WTC11 (cell line): ENCODE measurements around the gene RPUSD2. TPM values are rescaled to one million over a fixed set of nuclear protein-coding genes. Genes with fewer than 3 reads are reported as not detected.

Experiments
- ATAC-seq: fragments of 200-7000 bp; cut with Tn5 transposase; 2 replicates; pipeline ENCODE4 v1.10.0; 2021; ENCODE audit warnings: mild to moderate bottlenecking, moderate library complexity
- CTCF ChIA-PET: fragments of 300-600 bp; sonication (Branson Sonifier 250); formaldehyde crosslinking; loops from one replicate; lab custom pipeline; 2021; ENCODE audit warnings: antibody characterized with exemption; lab: Charles Lee
- POLR2A ChIA-PET: fragments of 350-600 bp; sonication (Branson Sonifier 250); formaldehyde crosslinking; loops from one replicate; lab custom pipeline; 2021; ENCODE audit warnings: antibody characterized with exemption; lab: Charles Lee
- DNase-seq: peaks from one replicate; pipeline ENCODE4 v3.0.0; 2021; ENCODE audit warnings: low spot score
- H3K27ac Mint-ChIP-seq: 2 replicates; pipeline ENCODE4 v1.8.0; 2021; ENCODE audit warnings: mixed read lengths
- H3K27me3 Mint-ChIP-seq: 2 replicates; pipeline ENCODE4 v1.8.0; 2021; ENCODE audit warnings: low read depth, mild to moderate bottlenecking, moderate library complexity, mixed read lengths
- H3K36me3 Mint-ChIP-seq: 2 replicates; pipeline ENCODE4 v1.8.0; 2021; ENCODE audit warnings: mixed read lengths
- H3K4me1 Mint-ChIP-seq: 2 replicates; pipeline ENCODE4 v1.8.0; 2022; ENCODE audit warnings: mixed read lengths
- H3K4me3 Mint-ChIP-seq: 2 replicates; pipeline ENCODE4 v1.8.0; 2021; ENCODE audit warnings: mild to moderate bottlenecking, moderate library complexity, mixed read lengths
- H3K9me3 Mint-ChIP-seq: 2 replicates; pipeline ENCODE4 v1.8.0; 2021; ENCODE audit warnings: mixed read lengths
- ATF1 ChIP-seq: sonication (generic); formaldehyde crosslinking; IDR thresholded peaks from 2 replicates; pipeline ENCODE4 v1.8.1; 2023; ENCODE audit warnings: mild to moderate bottlenecking, moderate library complexity, missing genetic modification reagents
- ATF2 ChIP-seq: sonication (generic); formaldehyde crosslinking; IDR thresholded peaks from 2 replicates; pipeline ENCODE4 v1.8.1; 2022; ENCODE audit warnings: low read depth, missing genetic modification reagents, borderline replicate concordance
- CREM ChIP-seq: sonication (generic); formaldehyde crosslinking; IDR thresholded peaks from 2 replicates; pipeline ENCODE4 v1.8.1; 2022; ENCODE audit warnings: mild to moderate bottlenecking, missing genetic modification reagents, moderate library complexity
- E2F4 ChIP-seq: sonication (generic); formaldehyde crosslinking; IDR thresholded peaks from 2 replicates; pipeline ENCODE4 v1.8.1; 2022; ENCODE audit warnings: low read depth, mild to moderate bottlenecking, moderate library complexity, missing genetic modification reagents, borderline replicate concordance
- FOXP1 ChIP-seq: sonication (generic); formaldehyde crosslinking; IDR thresholded peaks from 2 replicates; pipeline ENCODE4 v1.8.0; 2022; ENCODE audit warnings: missing genetic modification reagents, mild to moderate bottlenecking, moderate library complexity, borderline replicate concordance
- GRHL2 ChIP-seq: fragments of 250-450 bp; sonication (Bioruptor Pico); IDR thresholded peaks from 2 replicates; pipeline ENCODE4 v1.8.0; 2022; ENCODE audit warnings: mild to moderate bottlenecking, moderate library complexity; ENCODE audit not compliant: insufficient replicate concordance, severe bottlenecking
- GTF2I ChIP-seq: fragments of 250-450 bp; sonication (Bioruptor Pico); conservative IDR thresholded peaks from 2 replicates; pipeline ENCODE4 v1.4.0; 2021; ENCODE audit warnings: mild to moderate bottlenecking
- IRF2 ChIP-seq: sonication (generic); formaldehyde crosslinking; IDR thresholded peaks from 2 replicates; pipeline ENCODE4 v1.8.0; 2022; ENCODE audit warnings: low read depth, missing genetic modification reagents, borderline replicate concordance
- KAT7 ChIP-seq: sonication (generic); formaldehyde crosslinking; IDR thresholded peaks from 2 replicates; pipeline ENCODE4 v1.8.1; 2023; ENCODE audit warnings: missing genetic modification reagents, mild to moderate bottlenecking, borderline replicate concordance
- MAX ChIP-seq: sonication (generic); formaldehyde crosslinking; IDR thresholded peaks from 2 replicates; pipeline ENCODE4 v1.8.0; 2022; ENCODE audit warnings: mild to moderate bottlenecking, missing genetic modification reagents
- MYBL2 ChIP-seq: sonication (generic); formaldehyde crosslinking; IDR thresholded peaks from 2 replicates; pipeline ENCODE4 v1.8.1; 2023; ENCODE audit warnings: mild to moderate bottlenecking, moderate library complexity, missing genetic modification reagents
- NR1H2 ChIP-seq: sonication (generic); formaldehyde crosslinking; IDR thresholded peaks from 2 replicates; pipeline ENCODE4 v1.9.0; 2021; ENCODE audit warnings: mild to moderate bottlenecking, moderate library complexity, missing genetic modification reagents
- NR3C1 ChIP-seq: sonication (generic); formaldehyde crosslinking; conservative IDR thresholded peaks from 2 replicates; pipeline ENCODE4 v1.8.1; 2023; ENCODE audit warnings: low read depth, mild to moderate bottlenecking, missing genetic modification reagents
- OVOL2 ChIP-seq: fragments of 250-450 bp; sonication (Bioruptor Pico); IDR thresholded peaks from 2 replicates; pipeline ENCODE4 v1.9.0; 2021; ENCODE audit warnings: mild to moderate bottlenecking, borderline replicate concordance
- PRRX2 ChIP-seq: fragments of 250-450 bp; sonication (Bioruptor Pico); IDR thresholded peaks from 2 replicates; pipeline ENCODE4 v1.8.0; 2021; ENCODE audit warnings: mild to moderate bottlenecking
- RELA ChIP-seq: sonication (generic); formaldehyde crosslinking; IDR thresholded peaks from 2 replicates; pipeline ENCODE4 v1.8.1; 2022; ENCODE audit warnings: missing genetic modification reagents, mild to moderate bottlenecking, borderline replicate concordance
- SP1 ChIP-seq: sonication (generic); formaldehyde crosslinking; conservative IDR thresholded peaks from 2 replicates; pipeline ENCODE4 v1.8.1; 2022; ENCODE audit warnings: missing genetic modification reagents
- TCF7 ChIP-seq: sonication (generic); formaldehyde crosslinking; IDR thresholded peaks from 2 replicates; pipeline ENCODE4 v1.8.0; 2022; ENCODE audit warnings: mild to moderate bottlenecking, low read depth, missing genetic modification reagents, moderate library complexity
- USF2 ChIP-seq: sonication (generic); formaldehyde crosslinking; IDR thresholded peaks from 2 replicates; pipeline ENCODE4 v1.8.1; 2023; ENCODE audit warnings: mild to moderate bottlenecking, missing genetic modification reagents, moderate library complexity
- ZNF121 ChIP-seq: sonication (generic); formaldehyde crosslinking; IDR thresholded peaks from 2 replicates; pipeline ENCODE4 v1.8.0; 2023; ENCODE audit warnings: missing genetic modification reagents
- ZNF138 ChIP-seq: sonication (generic); formaldehyde crosslinking; conservative IDR thresholded peaks from 2 replicates; pipeline ENCODE4 v1.8.1; 2022; ENCODE audit warnings: mild to moderate bottlenecking, moderate library complexity, missing genetic modification reagents
- ZNF425 ChIP-seq: fragments of 250-450 bp; sonication (Bioruptor Pico); conservative IDR thresholded peaks from 2 replicates; pipeline ENCODE4 v1.9.0; 2021; ENCODE audit warnings: mild to moderate bottlenecking
- total RNA-seq: library from RNA; stranded (reverse); gene quantifications from 3 replicates; pipeline ENCODE4 v1.2.3, GENCODE V29; 2021
- TF ChIP-seq, protein P1 (sequence below): fragments of 200-600 bp; IDR thresholded peaks from 2 replicates; pipeline ENCODE4 v1.8.0; 2022; ENCODE audit warnings: antibody characterized with exemption
- TF ChIP-seq, protein P2 (sequence below): sonication (generic); formaldehyde crosslinking; IDR thresholded peaks from 2 replicates; pipeline ENCODE4 v1.8.0; 2022; ENCODE audit warnings: mild to moderate bottlenecking, missing genetic modification reagents
- TF ChIP-seq, protein P3 (sequence below): fragments of 250-450 bp; sonication (Bioruptor Pico); IDR thresholded peaks from 2 replicates; pipeline ENCODE4 v1.8.0; 2021; ENCODE audit warnings: mild to moderate bottlenecking
- TF ChIP-seq, protein P4 (sequence below): sonication (generic); formaldehyde crosslinking; IDR thresholded peaks from 2 replicates; pipeline ENCODE4 v1.8.0; 2023; ENCODE audit warnings: missing genetic modification reagents

RPUSD2 gene
- total RNA-seq, 1 experiment from 2014 or later: 30.8 TPM

GRCh38 chr15:40593588-40594428 is 24.7 kb downstream of the RPUSD2 start, which contains the start of gene KNL1:
KNL1 (plus strand) TSS chr15:40594249; CDS start chr15:40602932, 8,683 bp downstream.
- Mint-ChIP-seq H3K27me3 (no peaks in the 10 kb centered on the region; the same call in 1 of the 2 replicates), H3K4me3 (peak within 1 kb of the TSS; percentile 92), H3K4me1 (peaks cover 27% of the 10 kb centered on the region), H3K9me3 (no peaks in the 10 kb centered on the region), H3K36me3 (no peaks in the 10 kb centered on the region), H3K27ac (peak within 1 kb of the TSS; percentile 100)
- CTCF ChIA-PET: interaction anchor here (1.0 to 4.4 kb wide), 2 partner anchors 25 to 265 kb away, joined by 3 to 32 read pairs; partner anchors contain the start of gene RPUSD2
- peak; percentile 78 for ATAC-seq
- POLR2A ChIA-PET: interaction anchor here (0.9 to 1.0 kb wide), 2 partner anchors 24 to 101 kb away, joined by 3 read pairs; partner anchors contain the start of genes RAD51 and RPUSD2
- peak; percentile 92 for DNase-seq
- TF ChIP-seq SP1 (CRISPR knock-in tag): peak; percentile 49
- TF ChIP-seq, protein P1, sequence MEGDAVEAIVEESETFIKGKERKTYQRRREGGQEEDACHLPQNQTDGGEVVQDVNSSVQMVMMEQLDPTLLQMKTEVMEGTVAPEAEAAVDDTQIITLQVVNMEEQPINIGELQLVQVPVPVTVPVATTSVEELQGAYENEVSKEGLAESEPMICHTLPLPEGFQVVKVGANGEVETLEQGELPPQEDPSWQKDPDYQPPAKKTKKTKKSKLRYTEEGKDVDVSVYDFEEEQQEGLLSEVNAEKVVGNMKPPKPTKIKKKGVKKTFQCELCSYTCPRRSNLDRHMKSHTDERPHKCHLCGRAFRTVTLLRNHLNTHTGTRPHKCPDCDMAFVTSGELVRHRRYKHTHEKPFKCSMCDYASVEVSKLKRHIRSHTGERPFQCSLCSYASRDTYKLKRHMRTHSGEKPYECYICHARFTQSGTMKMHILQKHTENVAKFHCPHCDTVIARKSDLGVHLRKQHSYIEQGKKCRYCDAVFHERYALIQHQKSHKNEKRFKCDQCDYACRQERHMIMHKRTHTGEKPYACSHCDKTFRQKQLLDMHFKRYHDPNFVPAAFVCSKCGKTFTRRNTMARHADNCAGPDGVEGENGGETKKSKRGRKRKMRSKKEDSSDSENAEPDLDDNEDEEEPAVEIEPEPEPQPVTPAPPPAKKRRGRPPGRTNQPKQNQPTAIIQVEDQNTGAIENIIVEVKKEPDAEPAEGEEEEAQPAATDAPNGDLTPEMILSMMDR: no peak
- no peak for TF ChIP-seq GTF2I (CRISPR knock-in tag)
- TF ChIP-seq, protein P2, sequence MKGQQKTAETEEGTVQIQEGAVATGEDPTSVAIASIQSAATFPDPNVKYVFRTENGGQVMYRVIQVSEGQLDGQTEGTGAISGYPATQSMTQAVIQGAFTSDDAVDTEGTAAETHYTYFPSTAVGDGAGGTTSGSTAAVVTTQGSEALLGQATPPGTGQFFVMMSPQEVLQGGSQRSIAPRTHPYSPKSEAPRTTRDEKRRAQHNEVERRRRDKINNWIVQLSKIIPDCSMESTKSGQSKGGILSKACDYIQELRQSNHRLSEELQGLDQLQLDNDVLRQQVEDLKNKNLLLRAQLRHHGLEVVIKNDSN (CRISPR knock-in tag): no peak
- no peak for TF ChIP-seq PRRX2 (CRISPR knock-in tag)
- no peak for TF ChIP-seq ATF2 (CRISPR knock-in tag)
- TF ChIP-seq NR3C1 (CRISPR knock-in tag): no peak
- no peak for TF ChIP-seq KAT7 (CRISPR knock-in tag)
- no peak for TF ChIP-seq RELA (CRISPR knock-in tag)
- no peak for TF ChIP-seq FOXP1 (CRISPR knock-in tag)
- no peak for TF ChIP-seq OVOL2 (CRISPR knock-in tag)
- TF ChIP-seq ZNF121 (CRISPR knock-in tag): no peak
- no peak for TF ChIP-seq TCF7 (CRISPR knock-in tag)
- 0 out of 2 replicates have a peak, but pooled peaks have one; percentile 32 for TF ChIP-seq MAX (CRISPR knock-in tag)
- TF ChIP-seq, protein P3, sequence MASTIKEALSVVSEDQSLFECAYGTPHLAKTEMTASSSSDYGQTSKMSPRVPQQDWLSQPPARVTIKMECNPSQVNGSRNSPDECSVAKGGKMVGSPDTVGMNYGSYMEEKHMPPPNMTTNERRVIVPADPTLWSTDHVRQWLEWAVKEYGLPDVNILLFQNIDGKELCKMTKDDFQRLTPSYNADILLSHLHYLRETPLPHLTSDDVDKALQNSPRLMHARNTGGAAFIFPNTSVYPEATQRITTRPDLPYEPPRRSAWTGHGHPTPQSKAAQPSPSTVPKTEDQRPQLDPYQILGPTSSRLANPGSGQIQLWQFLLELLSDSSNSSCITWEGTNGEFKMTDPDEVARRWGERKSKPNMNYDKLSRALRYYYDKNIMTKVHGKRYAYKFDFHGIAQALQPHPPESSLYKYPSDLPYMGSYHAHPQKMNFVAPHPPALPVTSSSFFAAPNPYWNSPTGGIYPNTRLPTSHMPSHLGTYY (CRISPR knock-in tag): no peak
- peak; percentile 79; the same call in 1 of the 2 replicates for TF ChIP-seq MYBL2
- TF ChIP-seq E2F4 (CRISPR knock-in tag): 0 out of 2 replicates have a peak, but pooled peaks have one; percentile 78
- no peak for TF ChIP-seq NR1H2
- TF ChIP-seq ZNF138 (CRISPR knock-in tag): no peak
- TF ChIP-seq ZNF425: no peak
- TF ChIP-seq GRHL2: no peak
- peak; percentile 80; the same call in 1 of the 2 replicates for TF ChIP-seq CREM (CRISPR knock-in tag)
- no peak for TF ChIP-seq ATF1 (CRISPR knock-in tag)
- TF ChIP-seq USF2 (CRISPR knock-in tag): no peak
- no peak for TF ChIP-seq IRF2
- TF ChIP-seq, protein P4, sequence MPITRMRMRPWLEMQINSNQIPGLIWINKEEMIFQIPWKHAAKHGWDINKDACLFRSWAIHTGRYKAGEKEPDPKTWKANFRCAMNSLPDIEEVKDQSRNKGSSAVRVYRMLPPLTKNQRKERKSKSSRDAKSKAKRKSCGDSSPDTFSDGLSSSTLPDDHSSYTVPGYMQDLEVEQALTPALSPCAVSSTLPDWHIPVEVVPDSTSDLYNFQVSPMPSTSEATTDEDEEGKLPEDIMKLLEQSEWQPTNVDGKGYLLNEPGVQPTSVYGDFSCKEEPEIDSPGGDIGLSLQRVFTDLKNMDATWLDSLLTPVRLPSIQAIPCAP: no peak
